Measurements from ENCODE around the gene KIF1B. TPM values are rescaled to one million over a fixed set of nuclear protein-coding genes. Genes with fewer than 3 reads are reported as not detected.

KIF1B gene
- total and polyA plus RNA-seq, 2 experiments from 2014 or later = 22.2 to 56.2 TPM

GRCh38 chr1:10299151-10299550 is 88.8 kb downstream of the KIF1B start:
- peaks cover 60% of the 10 kb centered on the region for H3K36me3 ChIP-seq
- TF ChIP-seq CTCF (IDR thresholded peaks at IDR 0.05; ENCODE audit: low read depth, low read length) = no peak
- peak in 1 of 2 donors; percentile 30 for DNase-seq (ENCODE audit: low read depth in 1 of 2, low spot score in 1 of 2)
- H3K27me3 ChIP-seq = no peaks in the 10 kb centered on the region
- H3K4me3 ChIP-seq = no peak overlapping the region
- H3K27ac ChIP-seq = peak overlapping the region; percentile 69
- no peaks in the 10 kb centered on the region for H3K4me1 ChIP-seq (ENCODE audit: low read depth)
- no peaks in the 10 kb centered on the region for H3K9me3 ChIP-seq (ENCODE audit: low read depth)

- Histone ChIP-seq H3K4me1 (ENCODE audit: low read depth) (no peaks in the 10 kb centered on the region), H3K4me3 (no peak overlapping the region), H3K9me3 (ENCODE audit: low read depth) (no peaks in the 10 kb centered on the region), H3K27ac (peak overlapping the region; percentile 49), H3K27me3 (no peaks in the 10 kb centered on the region), H3K36me3 (peaks cover 49% of the 10 kb centered on the region)
- no peak for TF ChIP-seq CTCF (IDR thresholded peaks at IDR 0.05; ENCODE audit: low read depth, low read length)
- no peak for DNase-seq (ENCODE audit: low read depth in 1 of 2, low spot score in 1 of 2)
These were observed 92.0 kb downstream of the KIF1B start for GRCh38 chr1:10302416-10302815.

- no peak overlapping the region for H3K4me3 ChIP-seq
- no peak for TF ChIP-seq CTCF (IDR thresholded peaks at IDR 0.05; ENCODE audit: low read depth, low read length)
- H3K36me3 ChIP-seq = peaks cover 34% of the 10 kb centered on the region
These were observed 93.9 kb downstream of the KIF1B start for GRCh38 chr1:10304295-10304694.

GRCh38 chr1:10306435-10306834 is 96.1 kb downstream of the KIF1B start:
- DNase-seq (ENCODE audit: low read depth in 1 of 2, low spot score in 1 of 2) = no peak
- Histone ChIP-seq H3K27ac (no peak overlapping the region), H3K27me3 (no peaks in the 10 kb centered on the region), H3K36me3 (peaks cover 27% of the 10 kb centered on the region), H3K4me1 (ENCODE audit: low read depth) (no peaks in the 10 kb centered on the region), H3K9me3 (ENCODE audit: low read depth) (no peaks in the 10 kb centered on the region), H3K4me3 (no peak overlapping the region)
- TF ChIP-seq CTCF (IDR thresholded peaks at IDR 0.05; ENCODE audit: low read depth, low read length) = no peak

More at GRCh38 chr1:10304295-10304694, 93.9 kb downstream of the KIF1B start:
- H3K9me3 ChIP-seq (ENCODE audit: low read depth) = no peaks in the 10 kb centered on the region
- H3K4me1 ChIP-seq (ENCODE audit: low read depth) = no peaks in the 10 kb centered on the region
- no peak overlapping the region for H3K27ac ChIP-seq
- DNase-seq (ENCODE audit: low read depth in 1 of 2, low spot score in 1 of 2) = no peak
- H3K27me3 ChIP-seq = no peaks in the 10 kb centered on the region

- Histone ChIP-seq H3K36me3 (peaks cover 27% of the 10 kb centered on the region), H3K9me3 (ENCODE audit: low read depth) (no peaks in the 10 kb centered on the region), H3K27me3 (no peaks in the 10 kb centered on the region), H3K27ac (no peak overlapping the region), H3K4me1 (ENCODE audit: low read depth) (no peaks in the 10 kb centered on the region), H3K4me3 (no peak overlapping the region)
- no peak for TF ChIP-seq CTCF (IDR thresholded peaks at IDR 0.05; ENCODE audit: low read depth, low read length)
- no peak for DNase-seq (ENCODE audit: low read depth in 1 of 2, low spot score in 1 of 2)
These were observed 97.6 kb downstream of the KIF1B start for GRCh38 chr1:10308001-10308400.
